Suprapubic skin (tissue), 4 donors: ENCODE data around the gene HNF1A. TPM values are rescaled to one million over a fixed set of nuclear protein-coding genes. Genes with fewer than 3 reads are reported as not detected.

Experiments
- DNase-seq, 2 donors: peaks; one replicate each; pipeline ENCODE4 v3.0.0-alpha.2; 2019; ENCODE audit warnings: low spot score in 2 of 2
- H3K27ac ChIP-seq: fragments of 200-600 bp; sonication (generic); one replicate; pipeline ENCODE4 v1.5.1; 2019
- H3K27me3 ChIP-seq: fragments of 200-600 bp; sonication (generic); one replicate; pipeline ENCODE4 v1.5.1; 2019
- H3K36me3 ChIP-seq: fragments of 200-600 bp; sonication (generic); one replicate; pipeline ENCODE4 v1.5.1; 2019
- H3K4me1 ChIP-seq: fragments of 200-600 bp; sonication (generic); one replicate; pipeline ENCODE4 v1.5.1; 2019
- H3K4me3 ChIP-seq: fragments of 200-600 bp; sonication (generic); one replicate; pipeline ENCODE4 v1.5.1; 2019; ENCODE audit warnings: mild to moderate bottlenecking
- H3K9me3 ChIP-seq: fragments of 200-600 bp; sonication (generic); one replicate; pipeline ENCODE4 v1.5.1; 2019
- EP300 ChIP-seq: sonication (generic); formaldehyde crosslinking; IDR thresholded peaks from one replicate; pipeline ENCODE4 v1.6.1; 2017; ENCODE audit warnings: antibody characterized with exemption
- POLR2A ChIP-seq, 2 donors: fragments of 450-650 bp; IDR thresholded peaks; one replicate each; pipeline ENCODE4 v1.6.1; 2017; ENCODE audit warnings: antibody characterized with exemption in 2 of 2, mild to moderate bottlenecking in 2 of 2, moderate library complexity in 2 of 2
- POLR2AphosphoS5 ChIP-seq, 3 donors: sonication (generic); formaldehyde crosslinking; IDR thresholded peaks; one replicate each; pipeline ENCODE4 v1.6.1; 2017; ENCODE audit warnings: antibody characterized with exemption in 3 of 3
- WGBS: methylation state at CpG from one replicate; pipeline ENCODE4 v1.1.5; 2018; 5-methylcytosine and 5-hydroxymethylcytosine counted together
- total RNA-seq, 4 donors: library from RNA; depleted of rRNA; stranded (reverse); fragments of >200 nt; gene quantifications; one replicate each; pipeline ENCODE4 v1.1.0, GENCODE V29; 2016
- TF ChIP-seq, protein P1 (sequence below), 2 donors: fragments of 200-600 bp in 1 of 2; fragments of 450-650 bp in 1 of 2; sonication (generic) in 1 of 2; IDR thresholded peaks; one replicate each; pipeline ENCODE4 v1.5.1; 2016 to 2019; ENCODE audit warnings: antibody characterized with exemption in 2 of 2, mild to moderate bottlenecking in 1 of 2, moderate library complexity in 1 of 2

Gene HNF1A, protein sequence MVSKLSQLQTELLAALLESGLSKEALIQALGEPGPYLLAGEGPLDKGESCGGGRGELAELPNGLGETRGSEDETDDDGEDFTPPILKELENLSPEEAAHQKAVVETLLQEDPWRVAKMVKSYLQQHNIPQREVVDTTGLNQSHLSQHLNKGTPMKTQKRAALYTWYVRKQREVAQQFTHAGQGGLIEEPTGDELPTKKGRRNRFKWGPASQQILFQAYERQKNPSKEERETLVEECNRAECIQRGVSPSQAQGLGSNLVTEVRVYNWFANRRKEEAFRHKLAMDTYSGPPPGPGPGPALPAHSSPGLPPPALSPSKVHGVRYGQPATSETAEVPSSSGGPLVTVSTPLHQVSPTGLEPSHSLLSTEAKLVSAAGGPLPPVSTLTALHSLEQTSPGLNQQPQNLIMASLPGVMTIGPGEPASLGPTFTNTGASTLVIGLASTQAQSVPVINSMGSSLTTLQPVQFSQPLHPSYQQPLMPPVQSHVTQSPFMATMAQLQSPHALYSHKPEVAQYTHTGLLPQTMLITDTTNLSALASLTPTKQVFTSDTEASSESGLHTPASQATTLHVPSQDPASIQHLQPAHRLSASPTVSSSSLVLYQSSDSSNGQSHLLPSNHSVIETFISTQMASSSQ
- under 1 TPM in 1 of 4 donors, not detected in 3; 0.57 TPM for total RNA-seq

- no peaks in the 10 kb centered on the region for H3K9me3 ChIP-seq
- no peaks in the 10 kb centered on the region for H3K27me3 ChIP-seq
- H3K27ac ChIP-seq = no peak within 1 kb of the TSS
- no peaks in the 10 kb centered on the region for H3K36me3 ChIP-seq
- no peaks in the 10 kb centered on the region for H3K4me1 ChIP-seq
- 96% methylated on average over 23 of the region's 40 CpGs for WGBS
- H3K4me3 ChIP-seq = no peak within 1 kb of the TSS
- no peak for DNase-seq
- TF ChIP-seq POLR2AphosphoS5 (IDR thresholded peaks at IDR 0.05) (no peak), EP300 (no peak), POLR2A (IDR thresholded peaks at IDR 0.05) (no peak)
- TF ChIP-seq, protein P1, sequence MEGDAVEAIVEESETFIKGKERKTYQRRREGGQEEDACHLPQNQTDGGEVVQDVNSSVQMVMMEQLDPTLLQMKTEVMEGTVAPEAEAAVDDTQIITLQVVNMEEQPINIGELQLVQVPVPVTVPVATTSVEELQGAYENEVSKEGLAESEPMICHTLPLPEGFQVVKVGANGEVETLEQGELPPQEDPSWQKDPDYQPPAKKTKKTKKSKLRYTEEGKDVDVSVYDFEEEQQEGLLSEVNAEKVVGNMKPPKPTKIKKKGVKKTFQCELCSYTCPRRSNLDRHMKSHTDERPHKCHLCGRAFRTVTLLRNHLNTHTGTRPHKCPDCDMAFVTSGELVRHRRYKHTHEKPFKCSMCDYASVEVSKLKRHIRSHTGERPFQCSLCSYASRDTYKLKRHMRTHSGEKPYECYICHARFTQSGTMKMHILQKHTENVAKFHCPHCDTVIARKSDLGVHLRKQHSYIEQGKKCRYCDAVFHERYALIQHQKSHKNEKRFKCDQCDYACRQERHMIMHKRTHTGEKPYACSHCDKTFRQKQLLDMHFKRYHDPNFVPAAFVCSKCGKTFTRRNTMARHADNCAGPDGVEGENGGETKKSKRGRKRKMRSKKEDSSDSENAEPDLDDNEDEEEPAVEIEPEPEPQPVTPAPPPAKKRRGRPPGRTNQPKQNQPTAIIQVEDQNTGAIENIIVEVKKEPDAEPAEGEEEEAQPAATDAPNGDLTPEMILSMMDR (IDR thresholded peaks at IDR 0.05) = no peak
These were observed at the start of gene HNF1A for GRCh38 chr12:120978296-120979219. Gene HNF1A (plus strand): TSS chr12:120978543. CDS start chr12:120978769, 226 bp downstream.

DNA sequence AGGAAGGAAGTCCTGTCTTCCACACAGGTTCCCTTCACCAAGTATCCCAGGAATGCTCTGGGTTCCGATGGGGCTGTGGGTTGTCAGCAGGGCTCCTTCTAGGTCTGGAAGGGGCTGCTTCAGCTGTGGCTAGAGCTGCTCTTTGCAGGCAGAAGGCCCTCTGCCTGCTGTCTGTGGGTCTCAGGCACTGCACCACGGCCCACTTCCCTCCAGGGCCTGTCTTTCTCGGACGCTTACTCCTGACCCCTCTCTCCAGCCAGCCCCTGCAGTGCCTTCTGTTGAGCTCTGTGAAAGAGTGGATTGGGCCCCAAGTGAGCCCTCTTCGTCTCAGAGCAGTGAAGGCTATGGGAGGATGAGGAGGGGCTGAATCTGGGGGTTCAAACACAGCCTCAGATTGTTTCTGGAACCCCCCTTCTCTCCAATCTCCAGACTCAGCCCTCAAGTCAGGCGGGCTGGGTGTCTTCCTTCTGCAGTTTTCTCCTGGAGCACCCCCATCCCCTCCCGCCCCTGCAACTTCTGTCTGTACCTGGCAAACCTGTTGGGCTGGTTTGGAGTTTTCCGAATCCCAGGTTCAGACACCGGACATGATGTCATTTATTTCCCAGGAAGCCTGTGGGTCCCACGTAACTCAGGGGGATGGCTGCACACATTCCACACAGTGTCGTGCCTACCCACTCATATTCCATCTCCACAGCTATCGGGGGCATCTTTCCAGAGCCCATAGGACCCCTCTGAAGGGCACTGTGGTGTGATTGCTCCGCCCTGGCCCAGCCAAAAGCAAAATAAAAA is 49.3 kb upstream of the HNF1A start:
- Histone ChIP-seq H3K27me3 (no peaks in the 10 kb centered on the region), H3K4me3 (no peak overlapping the region), H3K4me1 (peaks cover 10% of the 10 kb centered on the region), H3K36me3 (no peaks in the 10 kb centered on the region), H3K9me3 (no peaks in the 10 kb centered on the region), H3K27ac (peak overlapping the region; percentile 74)
- TF ChIP-seq POLR2AphosphoS5 (IDR thresholded peaks at IDR 0.05) (no peak), EP300 (no peak), POLR2A (IDR thresholded peaks at IDR 0.05) (no peak)
- TF ChIP-seq, protein P1 (IDR thresholded peaks at IDR 0.05) = no peak
- 47% methylated on average over 13 of the region's 13 CpGs for WGBS
- no peak for DNase-seq

- peaks cover 10% of the 10 kb centered on the region for H3K4me1 ChIP-seq
- WGBS = 97% methylated on average over 5 of the region's 5 CpGs
- H3K9me3 ChIP-seq = no peaks in the 10 kb centered on the region
- DNase-seq = no peak
- no peak overlapping the region for H3K27ac ChIP-seq
- no peaks in the 10 kb centered on the region for H3K27me3 ChIP-seq
- TF ChIP-seq POLR2A (IDR thresholded peaks at IDR 0.05) (no peak), POLR2AphosphoS5 (IDR thresholded peaks at IDR 0.05) (no peak), EP300 (no peak)
- TF ChIP-seq, protein P1 (IDR thresholded peaks at IDR 0.05) = no peak
- H3K36me3 ChIP-seq = no peaks in the 10 kb centered on the region
- H3K4me3 ChIP-seq = no peak overlapping the region
These were observed 48.3 kb upstream of the HNF1A start for GRCh38 chr12:120930032-120930431.

DNA sequence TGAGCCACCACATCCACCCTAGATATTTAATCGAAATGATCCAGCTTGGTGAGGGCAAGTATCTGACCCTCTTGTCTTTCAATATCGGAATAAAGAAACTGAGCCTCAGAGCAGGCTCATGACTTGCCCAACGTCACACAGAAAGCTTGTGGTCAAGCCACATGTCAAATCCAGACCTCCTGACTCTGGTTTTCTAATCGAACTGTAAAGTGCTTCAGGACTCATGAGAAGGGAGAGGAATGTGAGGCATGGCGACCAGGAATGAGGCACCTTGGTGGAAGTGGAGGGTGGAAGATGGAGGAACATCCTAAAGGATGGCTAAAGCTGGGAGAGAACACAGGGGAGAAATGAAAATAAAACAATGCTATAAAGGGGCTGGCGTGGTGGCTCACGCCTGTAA is 46.3 kb upstream of the HNF1A start:
- no peaks in the 10 kb centered on the region for H3K9me3 ChIP-seq
- H3K27ac ChIP-seq = no peak overlapping the region
- no peaks in the 10 kb centered on the region for H3K36me3 ChIP-seq
- H3K4me1 ChIP-seq = peaks cover 5% of the 10 kb centered on the region
- WGBS = 83% methylated on average over 7 of the region's 7 CpGs
- H3K4me3 ChIP-seq = no peak overlapping the region
- DNase-seq = no peak
- TF ChIP-seq EP300 (no peak), POLR2AphosphoS5 (IDR thresholded peaks at IDR 0.05) (no peak), POLR2A (IDR thresholded peaks at IDR 0.05) (no peak)
- TF ChIP-seq, protein P1 (IDR thresholded peaks at IDR 0.05) = no peak
- no peaks in the 10 kb centered on the region for H3K27me3 ChIP-seq
